ENCODE results near the gene E2F7.

Gene E2F7

DNA sequence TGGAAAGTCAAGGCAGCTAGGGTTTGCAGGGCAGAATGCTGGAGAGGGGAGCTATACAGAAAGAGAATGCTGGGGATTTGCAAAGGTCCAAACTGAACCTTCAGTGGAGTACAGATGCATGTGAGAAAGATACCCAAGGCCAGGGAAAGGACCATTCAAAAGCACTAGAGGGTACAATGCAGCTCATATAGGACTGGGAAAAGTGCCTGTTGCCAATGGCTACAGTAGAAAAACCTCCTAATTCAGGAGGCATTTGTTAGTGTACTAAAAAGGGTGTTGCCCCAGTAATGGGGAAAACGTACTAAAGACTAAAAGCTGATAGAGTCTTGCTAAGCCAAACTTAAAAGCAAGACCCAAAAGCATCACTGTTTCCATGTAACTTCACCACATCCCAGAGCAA lies 30.1 kb downstream of the E2F7 start:
- DNase-seq (ENCODE audit: low read depth): no peak
- no peak overlapping the region for H3K4me3 ChIP-seq (ENCODE audit: low read length)
- TF ChIP-seq, protein P1, sequence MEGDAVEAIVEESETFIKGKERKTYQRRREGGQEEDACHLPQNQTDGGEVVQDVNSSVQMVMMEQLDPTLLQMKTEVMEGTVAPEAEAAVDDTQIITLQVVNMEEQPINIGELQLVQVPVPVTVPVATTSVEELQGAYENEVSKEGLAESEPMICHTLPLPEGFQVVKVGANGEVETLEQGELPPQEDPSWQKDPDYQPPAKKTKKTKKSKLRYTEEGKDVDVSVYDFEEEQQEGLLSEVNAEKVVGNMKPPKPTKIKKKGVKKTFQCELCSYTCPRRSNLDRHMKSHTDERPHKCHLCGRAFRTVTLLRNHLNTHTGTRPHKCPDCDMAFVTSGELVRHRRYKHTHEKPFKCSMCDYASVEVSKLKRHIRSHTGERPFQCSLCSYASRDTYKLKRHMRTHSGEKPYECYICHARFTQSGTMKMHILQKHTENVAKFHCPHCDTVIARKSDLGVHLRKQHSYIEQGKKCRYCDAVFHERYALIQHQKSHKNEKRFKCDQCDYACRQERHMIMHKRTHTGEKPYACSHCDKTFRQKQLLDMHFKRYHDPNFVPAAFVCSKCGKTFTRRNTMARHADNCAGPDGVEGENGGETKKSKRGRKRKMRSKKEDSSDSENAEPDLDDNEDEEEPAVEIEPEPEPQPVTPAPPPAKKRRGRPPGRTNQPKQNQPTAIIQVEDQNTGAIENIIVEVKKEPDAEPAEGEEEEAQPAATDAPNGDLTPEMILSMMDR (conservative IDR thresholded peaks at IDR 0.05; ENCODE audit: low read depth, low read length): no peak

DNA sequence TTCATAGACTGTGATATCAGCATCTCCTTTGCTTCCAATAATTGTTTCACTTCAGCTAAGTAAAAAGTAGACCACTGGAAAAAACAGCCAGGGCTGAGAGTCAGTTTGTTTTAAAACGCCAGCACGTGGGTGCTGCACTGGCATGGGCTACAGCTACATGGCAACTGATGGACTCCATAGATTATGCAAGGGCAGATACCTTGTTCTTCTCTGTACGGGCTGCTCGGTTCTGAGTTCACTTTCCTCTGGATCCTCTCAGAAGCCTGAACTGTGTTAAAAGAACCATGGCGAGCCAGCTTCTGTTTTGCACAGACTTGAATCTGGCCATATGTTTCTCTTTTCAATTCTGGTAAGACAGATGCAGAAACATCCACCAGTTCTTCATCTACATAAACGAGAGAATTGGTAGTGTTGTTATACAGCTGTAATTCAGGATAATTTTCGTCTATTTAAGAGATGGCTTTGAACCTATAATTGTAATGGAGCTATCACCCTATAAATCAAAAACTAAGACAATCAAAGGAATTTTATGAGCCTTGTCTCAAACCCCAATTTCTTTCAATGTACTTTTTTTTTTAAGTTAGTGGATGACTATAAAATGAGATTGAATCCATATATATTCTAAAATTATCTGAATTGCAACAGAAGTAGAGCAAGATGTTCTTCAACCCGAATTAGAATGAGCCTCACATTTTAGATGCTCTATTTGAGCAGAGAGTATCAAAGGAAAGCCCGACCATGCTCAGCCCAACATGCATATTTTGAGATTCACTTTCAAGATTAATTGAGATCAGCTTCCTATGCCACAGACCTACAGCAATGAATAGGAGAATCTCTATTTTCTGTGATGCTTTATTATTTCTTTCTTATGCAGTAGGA lies 31.5 kb downstream of the E2F7 start:
- DNase-seq (ENCODE audit: low read depth): no peak
- no peak overlapping the region for H3K4me3 ChIP-seq (ENCODE audit: low read length)
- TF ChIP-seq, protein P1 (conservative IDR thresholded peaks at IDR 0.05; ENCODE audit: low read depth, low read length): no peak

DNA sequence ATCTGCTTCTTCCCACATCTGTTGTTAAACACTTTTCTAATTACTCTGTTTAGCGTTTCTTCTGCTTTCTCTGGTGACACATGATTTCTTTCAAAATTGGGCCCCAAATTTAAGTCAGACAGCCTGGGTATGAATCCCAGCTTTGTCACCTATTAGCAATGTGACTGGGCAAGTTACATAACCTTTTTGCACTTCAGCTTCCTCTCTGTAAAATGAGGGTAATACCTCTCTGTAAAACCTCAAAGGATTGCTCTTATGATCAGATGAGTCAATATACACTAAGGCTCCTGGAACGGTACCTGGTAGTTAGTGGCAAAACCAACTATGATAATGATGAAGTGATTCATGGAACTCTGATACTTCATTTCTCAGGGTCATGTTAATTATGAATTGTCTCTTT lies 33.0 kb downstream of the E2F7 start:
- H3K4me3 ChIP-seq (ENCODE audit: low read length): no peak overlapping the region
- TF ChIP-seq, protein P1 (conservative IDR thresholded peaks at IDR 0.05; ENCODE audit: low read depth, low read length): no peak
- no peak for DNase-seq (ENCODE audit: low read depth)

DNA sequence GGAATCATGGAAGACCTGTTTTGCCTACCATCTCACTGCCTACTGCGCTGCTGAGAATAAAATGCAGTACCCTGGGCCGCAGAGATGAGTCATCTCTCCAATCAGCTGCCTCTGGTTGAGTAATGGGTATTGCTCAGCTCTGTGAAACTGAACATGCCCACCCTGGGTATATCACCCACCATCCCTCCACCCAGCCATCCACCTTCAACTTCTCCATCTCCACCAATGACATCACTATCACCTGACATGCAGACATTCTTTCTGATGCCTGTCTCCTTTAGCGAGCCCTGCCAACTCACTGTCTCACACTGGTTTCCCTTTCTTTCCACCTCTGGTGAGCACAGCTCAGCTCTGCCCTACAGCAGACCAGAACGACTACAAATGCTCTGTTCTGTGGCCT lies 33.6 kb downstream of the E2F7 start:
- peak; percentile 52 for DNase-seq (ENCODE audit: low read depth)
- no peak overlapping the region for H3K4me3 ChIP-seq (ENCODE audit: low read length)

DNA sequence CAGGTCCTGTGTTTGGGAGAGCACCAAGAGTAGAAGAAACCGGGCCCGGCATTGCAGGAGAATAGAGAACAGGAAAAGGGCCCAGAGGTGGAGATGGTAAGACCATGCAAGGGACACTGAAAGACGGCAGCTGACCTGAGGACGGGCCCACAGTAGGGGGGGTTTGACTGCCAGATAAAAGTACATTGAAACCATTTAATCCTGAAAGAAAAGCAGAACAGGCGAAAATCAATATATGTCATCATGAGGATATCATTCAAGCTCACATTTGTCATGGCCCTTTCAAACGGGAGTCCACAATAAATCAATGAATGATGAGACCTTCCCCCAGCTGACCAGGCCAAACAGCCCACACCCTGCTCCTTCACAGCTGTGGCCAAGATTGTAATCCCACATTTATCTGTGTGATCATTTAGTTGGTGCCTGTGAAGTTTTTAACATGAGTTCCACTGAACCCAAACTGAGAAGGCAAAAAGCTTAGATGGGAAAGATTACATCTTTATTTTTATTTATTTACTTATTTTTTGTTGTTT lies 39.5 kb downstream of the E2F7 start:
- H3K4me3 ChIP-seq (ENCODE audit: low read length): no peak overlapping the region
- no peak for DNase-seq (ENCODE audit: low read depth)
- TF ChIP-seq, protein P1 (conservative IDR thresholded peaks at IDR 0.05; ENCODE audit: low read depth, low read length): no peak

More for the DNA sequence above, 33.6 kb downstream of the E2F7 start:
- TF ChIP-seq, protein P1 (conservative IDR thresholded peaks at IDR 0.05; ENCODE audit: low read depth, low read length): no peak

DNA sequence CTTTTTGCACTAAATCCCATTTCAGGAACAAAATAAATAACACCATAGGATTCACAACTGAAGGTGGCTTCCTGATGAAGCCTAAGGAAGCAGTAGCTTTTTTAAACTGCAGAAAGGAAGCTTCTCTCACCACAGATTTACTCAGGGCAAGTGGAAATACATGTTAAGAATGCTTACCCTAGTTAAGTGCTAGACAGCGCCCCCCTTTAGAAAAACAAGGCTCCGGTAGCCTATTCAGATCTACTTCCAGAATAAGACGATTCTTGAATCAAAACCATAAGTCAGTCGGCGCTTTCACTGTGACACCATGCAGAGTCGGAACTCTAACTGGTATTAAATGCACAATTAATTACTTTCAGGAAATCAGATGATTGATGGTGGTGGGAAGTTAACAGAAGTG lies 41.9 kb downstream of the E2F7 start:
- TF ChIP-seq, protein P1 (conservative IDR thresholded peaks at IDR 0.05; ENCODE audit: low read depth, low read length): no peak
- H3K4me3 ChIP-seq (ENCODE audit: low read length): no peak overlapping the region
- no peak for DNase-seq (ENCODE audit: low read depth)

DNA sequence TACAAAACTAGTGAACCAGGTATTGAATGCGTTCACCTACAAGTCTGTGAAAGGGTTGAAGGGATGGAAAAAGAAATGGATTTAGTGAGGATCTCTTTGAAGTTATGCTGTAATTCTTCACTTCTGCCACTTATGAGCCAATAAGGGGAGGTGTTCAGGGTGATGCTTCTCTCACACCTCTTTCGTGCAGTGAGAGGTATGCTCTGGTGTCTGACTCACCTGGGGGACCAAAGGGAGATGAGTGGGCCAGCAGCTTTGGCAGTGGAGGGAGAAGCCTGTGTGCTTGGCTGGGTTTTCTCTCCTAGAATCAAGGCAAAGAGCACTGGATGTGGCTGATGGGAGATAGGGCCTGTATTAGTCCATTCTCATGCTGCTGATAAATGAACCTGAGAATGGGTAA lies 45.4 kb downstream of the E2F7 start:
- TF ChIP-seq, protein P1 (conservative IDR thresholded peaks at IDR 0.05; ENCODE audit: low read depth, low read length): no peak
- DNase-seq (ENCODE audit: low read depth): no peak

More for the DNA sequence above, 45.4 kb downstream of the E2F7 start:
- no peak overlapping the region for H3K4me3 ChIP-seq (ENCODE audit: low read length)
